ENCODE measurements around the gene ADSL. TPM values are rescaled to one million over a fixed set of nuclear protein-coding genes. Genes with fewer than 3 reads are reported as not detected.
A peak's percentile ranks its signal among the peaks of the same experiment; 100 is the strongest.

Gene ADSL
- total and polyA plus RNA-seq, 2 of the 4 experiments (the other 2 are of a cell fraction): 93.6 to 229 TPM

DNA sequence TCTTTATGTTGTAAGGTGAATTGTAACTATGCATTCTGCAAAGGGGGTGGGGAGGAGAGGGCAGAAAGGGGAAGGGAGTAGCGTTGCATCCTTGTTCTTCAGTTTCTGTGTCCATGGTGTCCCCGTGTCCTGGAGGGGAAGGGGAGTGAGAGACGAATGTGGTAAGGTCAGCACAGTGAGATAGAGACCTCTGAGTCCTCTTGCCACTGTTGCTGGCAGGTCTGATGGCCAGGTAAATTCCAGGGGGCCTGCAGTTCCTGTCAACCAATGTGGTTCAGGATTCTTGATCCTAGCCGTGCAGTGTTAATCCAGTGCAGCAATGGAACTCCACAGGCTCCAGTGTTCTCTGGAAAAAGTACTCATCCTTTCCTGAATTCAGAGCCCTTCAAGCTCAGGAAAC, 14.6 kb upstream of the ADSL start:
- Histone ChIP-seq H3K4me2 (ENCODE audit: low read depth, low read length) (no peak overlapping the region), H3K9ac (ENCODE audit: low read depth, low read length) (no peak overlapping the region), H4K8ac (ENCODE audit: low read depth in 2 of 2, low read length in 2 of 2) (no peak overlapping the region), H3K9me3 (ENCODE audit: control insufficient read depth, insufficient read depth, low read length) (no peaks in the 10 kb centered on the region), H3K4ac (ENCODE audit: low read depth, low read length) (peak overlapping the region; percentile 52), H2AFZ (replicated peaks; ENCODE audit: low read length, poor library complexity) (no peak overlapping the region), H2BK15ac (ENCODE audit: low read depth, low read length) (no peak overlapping the region), H3K56ac (ENCODE audit: extremely low read depth, insufficient read depth, low read length) (0 out of 2 replicates have a peak overlapping the region, but pooled peaks have one; percentile 0), H4K20me1 (ENCODE audit: insufficient read depth, low read length) (no peaks in the 10 kb centered on the region), H4K91ac (ENCODE audit: insufficient read depth, low read depth, low read length) (no peak overlapping the region), H2AK9ac (replicated peaks; ENCODE audit: low read depth, low read length, poor library complexity) (no peak overlapping the region), H4K5ac (ENCODE audit: low read depth, low read length) (no peak overlapping the region), H3K79me1 (ENCODE audit: low read depth in 1 of 2, low read length in 2 of 2) (peaks cover 0 to 16% of the 10 kb centered on the region in 2 experiments; a peak in 1 of 4 replicates), H3K27me3 (ENCODE audit: control insufficient read depth, insufficient read depth, low read length) (no peaks in the 10 kb centered on the region), H3K23ac (ENCODE audit: low read depth, low read length) (0 out of 2 replicates have a peak overlapping the region, but pooled peaks have one; percentile 17), H2BK120ac (ENCODE audit: low read depth, low read length) (no peak overlapping the region), H3K9me1 (ENCODE audit: insufficient read depth, low read length) (peaks cover 12% of the 10 kb centered on the region), H2BK5ac (ENCODE audit: low read depth, low read length, poor library complexity, severe bottlenecking) (no peak overlapping the region), H3K18ac (ENCODE audit: low read depth, low read length) (no peak overlapping the region), H3K14ac (replicated peaks; ENCODE audit: low read depth, low read length) (no peak overlapping the region), H2BK20ac (ENCODE audit: low read depth, low read length) (no peak overlapping the region), H3K27ac (ENCODE audit: insufficient read depth, low read length) (no peak overlapping the region), H3K4me1 (ENCODE audit: control insufficient read depth, insufficient read depth, low read length) (peaks cover 10% of the 10 kb centered on the region), H3K36me3 (ENCODE audit: control insufficient read depth, insufficient read depth, low read length) (peaks cover 5% of the 10 kb centered on the region; the same call in 1 of the 2 replicates), H3K4me3 (ENCODE audit: insufficient read depth, low read depth, low read length) (no peak overlapping the region), H2AK5ac (ENCODE audit: low read depth, low read length) (peak overlapping the region; percentile 49; the same call in 1 of the 2 replicates)
- intact Hi-C loops (cut with micrococcal nuclease) (no loop called here), in situ Hi-C loops (cut with MboI; ENCODE audit: low sequenced_read_pairs) (no loop called here), dilution Hi-C loops (cut with HindIII; ENCODE audit: low sequenced_read_pairs, unreplicated experiment) (no loop called here)
- ChIA-PET CTCF (no interaction called here), POLR2A (ENCODE audit: unreplicated experiment) (no interaction called here)
- no TSS peak for BruUV-seq (replicated peaks)
- DNase-seq (no peak), ATAC-seq (ENCODE audit: low read depth) (no peak)
- no peak for TF ChIP-seq RAD21 (IDR thresholded peaks at IDR 0.05; ENCODE audit: low read length)
- no peak for TF ChIP-seq MAFK (IDR thresholded peaks at IDR 0.05; ENCODE audit: low read depth, low read length)
- TF ChIP-seq, protein P1, sequence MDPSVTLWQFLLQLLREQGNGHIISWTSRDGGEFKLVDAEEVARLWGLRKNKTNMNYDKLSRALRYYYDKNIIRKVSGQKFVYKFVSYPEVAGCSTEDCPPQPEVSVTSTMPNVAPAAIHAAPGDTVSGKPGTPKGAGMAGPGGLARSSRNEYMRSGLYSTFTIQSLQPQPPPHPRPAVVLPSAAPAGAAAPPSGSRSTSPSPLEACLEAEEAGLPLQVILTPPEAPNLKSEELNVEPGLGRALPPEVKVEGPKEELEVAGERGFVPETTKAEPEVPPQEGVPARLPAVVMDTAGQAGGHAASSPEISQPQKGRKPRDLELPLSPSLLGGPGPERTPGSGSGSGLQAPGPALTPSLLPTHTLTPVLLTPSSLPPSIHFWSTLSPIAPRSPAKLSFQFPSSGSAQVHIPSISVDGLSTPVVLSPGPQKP (IDR thresholded peaks at IDR 0.05; ENCODE audit: borderline replicate concordance, low read depth, low read length): no peak
- 68% methylated on average over 3 of the region's 4 CpGs; no CpG with 5 or more reads in 1 of the 2 experiments for WGBS, 2 experiments (ENCODE audit: extremely low coverage in 2 of 2, insufficient read length in 1 of 2)
